Esophagus muscularis mucosa (tissue), 4 donors: Measurements from ENCODE around the gene PLEKHA7. TPM values are rescaled to one million over a fixed set of nuclear protein-coding genes. Genes with fewer than 3 reads are reported as not detected.

ENCODE experiments used
- DNase-seq: peaks from one replicate; pipeline ENCODE4 v3.0.0-alpha.2; 2017; ENCODE audit errors: extremely low spot score
- H3K27ac ChIP-seq, 4 donors: fragments of 200-600 bp; sonication (generic); replicated peaks in 1 of 4; 1 replicate in 3 of 4; 2 replicates in 1 of 4; pipeline ENCODE4 v1.5.1; 2016 to 2019; ENCODE audit warnings: mild to moderate bottlenecking in 1 of 4
- H3K27me3 ChIP-seq, 4 donors: fragments of 200-600 bp; sonication (generic); one replicate each; pipeline versions ENCODE4 v1.5.1 to v1.6.0; 2016 to 2019
- H3K36me3 ChIP-seq, 4 donors: fragments of 200-600 bp; sonication (generic); one replicate each; pipeline ENCODE4 v1.5.1; 2016 to 2019
- H3K4me1 ChIP-seq, 4 donors: fragments of 200-600 bp; sonication (generic); one replicate each; pipeline ENCODE4 v1.5.1; 2016 to 2019
- H3K4me3 ChIP-seq, 4 donors: fragments of 200-600 bp; sonication (generic); 1 replicate in 2 of 4; 2 replicates in 2 of 4; pipeline ENCODE4 v1.5.1; 2016 to 2019; ENCODE audit warnings: mild to moderate bottlenecking in 4 of 4, moderate library complexity in 1 of 4
- H3K9me3 ChIP-seq, 4 donors: fragments of 200-600 bp; sonication (generic); 1 replicate in 3 of 4; 2 replicates in 1 of 4; pipeline ENCODE4 v1.5.1; 2016 to 2019
- EP300 ChIP-seq: sonication (generic); formaldehyde crosslinking; IDR thresholded peaks from one replicate; pipeline ENCODE4 v1.6.1; 2017; ENCODE audit warnings: antibody characterized with exemption
- POLR2A ChIP-seq: fragments of 450-650 bp; IDR thresholded peaks from one replicate; pipeline ENCODE4 v1.6.1; 2017; ENCODE audit warnings: antibody characterized with exemption, moderate library complexity, mild to moderate bottlenecking, low read depth
- POLR2AphosphoS5 ChIP-seq, 2 donors: sonication (generic); formaldehyde crosslinking; IDR thresholded peaks; one replicate each; pipeline ENCODE4 v1.6.1; 2017; ENCODE audit warnings: antibody characterized with exemption in 2 of 2
- WGBS: methylation state at CpG from one replicate; pipeline ENCODE4 v1.1.5; 2018; 5-methylcytosine and 5-hydroxymethylcytosine counted together
- intact Hi-C: fragments of 100-400 bp; cut with DNase I; formaldehyde crosslinking; loops from one replicate; pipeline ENCODE4 v1.15.1; 2023
- total RNA-seq, 4 donors: library from RNA; depleted of rRNA; stranded (reverse); fragments of >200 nt; gene quantifications; one replicate each; pipeline versions ENCODE4 v1.1.0 to v1.2.1, GENCODE V29; 2016
- TF ChIP-seq, protein P1 (sequence below), 3 experiments: fragments of 200-600 bp in 2 of 3; fragments of 450-650 bp in 1 of 3; sonication (generic) in 2 of 3; IDR thresholded peaks; one replicate each; pipeline ENCODE4 v1.5.1; 2017 to 2019; ENCODE audit warnings: antibody characterized with exemption in 3 of 3, mild to moderate bottlenecking in 2 of 3, moderate library complexity in 1 of 3

Gene PLEKHA7
- total RNA-seq, 4 donors from 2014 or later: 5.8 to 9.1 (median 7.7) TPM

DNA sequence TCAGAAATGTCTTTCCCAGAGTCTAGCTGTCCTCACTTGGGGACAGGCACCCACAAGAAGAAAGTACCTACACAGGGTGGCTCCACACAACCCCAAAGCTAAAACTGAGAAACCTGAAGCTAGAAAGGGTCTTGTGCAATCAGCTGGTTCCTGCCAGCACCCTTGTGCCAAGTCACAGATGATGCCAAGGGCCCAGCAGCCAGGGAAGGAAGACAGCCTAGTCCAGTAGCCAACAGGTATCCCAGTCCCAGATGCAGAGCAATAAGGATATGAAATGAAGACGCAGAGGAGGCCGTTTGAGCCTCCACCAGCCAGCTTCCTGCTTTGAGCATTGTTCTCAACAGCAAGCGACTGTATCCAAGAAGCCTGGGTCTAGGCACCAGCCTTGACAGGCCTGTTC lies 6.1 kb downstream of the PLEKHA7 start:
- Histone ChIP-seq H3K4me3 (no peak overlapping the region), H3K4me1 (peaks cover 0 to 7% (median 4%) of the 10 kb centered on the region in 4 donors), H3K27ac (no peak overlapping the region), H3K9me3 (no peaks in the 10 kb centered on the region), H3K36me3 (no peaks in the 10 kb centered on the region), H3K27me3 (peaks cover 0 to 1% (median 0%) of the 10 kb centered on the region in 4 donors)
- no CpG with 5 or more reads among the region's 3 CpGs for WGBS
- TF ChIP-seq, protein P1, sequence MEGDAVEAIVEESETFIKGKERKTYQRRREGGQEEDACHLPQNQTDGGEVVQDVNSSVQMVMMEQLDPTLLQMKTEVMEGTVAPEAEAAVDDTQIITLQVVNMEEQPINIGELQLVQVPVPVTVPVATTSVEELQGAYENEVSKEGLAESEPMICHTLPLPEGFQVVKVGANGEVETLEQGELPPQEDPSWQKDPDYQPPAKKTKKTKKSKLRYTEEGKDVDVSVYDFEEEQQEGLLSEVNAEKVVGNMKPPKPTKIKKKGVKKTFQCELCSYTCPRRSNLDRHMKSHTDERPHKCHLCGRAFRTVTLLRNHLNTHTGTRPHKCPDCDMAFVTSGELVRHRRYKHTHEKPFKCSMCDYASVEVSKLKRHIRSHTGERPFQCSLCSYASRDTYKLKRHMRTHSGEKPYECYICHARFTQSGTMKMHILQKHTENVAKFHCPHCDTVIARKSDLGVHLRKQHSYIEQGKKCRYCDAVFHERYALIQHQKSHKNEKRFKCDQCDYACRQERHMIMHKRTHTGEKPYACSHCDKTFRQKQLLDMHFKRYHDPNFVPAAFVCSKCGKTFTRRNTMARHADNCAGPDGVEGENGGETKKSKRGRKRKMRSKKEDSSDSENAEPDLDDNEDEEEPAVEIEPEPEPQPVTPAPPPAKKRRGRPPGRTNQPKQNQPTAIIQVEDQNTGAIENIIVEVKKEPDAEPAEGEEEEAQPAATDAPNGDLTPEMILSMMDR (IDR thresholded peaks at IDR 0.05): no peak
- TF ChIP-seq EP300: no peak
- TF ChIP-seq POLR2AphosphoS5 (IDR thresholded peaks at IDR 0.05): no peak
- TF ChIP-seq POLR2A: no peak
- no peak for DNase-seq
- intact Hi-C loops: no loop called here

DNA sequence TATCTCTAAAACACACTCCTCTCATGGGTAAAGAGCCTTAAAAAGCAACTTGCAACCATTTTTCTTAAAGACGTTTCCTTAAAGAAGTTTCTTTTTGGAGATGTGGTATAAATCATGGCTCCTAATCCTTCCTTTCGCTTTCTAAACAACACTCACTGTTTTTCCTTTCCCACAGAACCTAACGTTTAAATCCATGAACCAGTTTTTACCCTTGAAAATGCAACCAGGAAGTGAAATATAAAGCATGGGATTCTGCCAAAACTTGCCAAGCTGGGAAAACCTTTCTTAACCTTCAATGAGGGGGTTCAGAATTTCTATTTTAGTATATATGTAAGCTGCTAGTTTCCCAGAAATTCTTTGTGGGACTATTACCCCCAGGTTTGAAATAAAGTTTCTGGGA lies 8.6 kb downstream of the PLEKHA7 start:
- TF ChIP-seq POLR2AphosphoS5 (IDR thresholded peaks at IDR 0.05): no peak
- H3K36me3 ChIP-seq: no peaks in the 10 kb centered on the region
- no peaks in the 10 kb centered on the region for H3K4me1 ChIP-seq
- no peak overlapping the region for H3K4me3 ChIP-seq
- no peaks in the 10 kb centered on the region for H3K9me3 ChIP-seq
- 26% methylated on average over 3 of the region's 3 CpGs for WGBS
- no peak overlapping the region for H3K27ac ChIP-seq
- no peak for DNase-seq
- H3K27me3 ChIP-seq: no peaks in the 10 kb centered on the region
- intact Hi-C loops: no loop called here

DNA sequence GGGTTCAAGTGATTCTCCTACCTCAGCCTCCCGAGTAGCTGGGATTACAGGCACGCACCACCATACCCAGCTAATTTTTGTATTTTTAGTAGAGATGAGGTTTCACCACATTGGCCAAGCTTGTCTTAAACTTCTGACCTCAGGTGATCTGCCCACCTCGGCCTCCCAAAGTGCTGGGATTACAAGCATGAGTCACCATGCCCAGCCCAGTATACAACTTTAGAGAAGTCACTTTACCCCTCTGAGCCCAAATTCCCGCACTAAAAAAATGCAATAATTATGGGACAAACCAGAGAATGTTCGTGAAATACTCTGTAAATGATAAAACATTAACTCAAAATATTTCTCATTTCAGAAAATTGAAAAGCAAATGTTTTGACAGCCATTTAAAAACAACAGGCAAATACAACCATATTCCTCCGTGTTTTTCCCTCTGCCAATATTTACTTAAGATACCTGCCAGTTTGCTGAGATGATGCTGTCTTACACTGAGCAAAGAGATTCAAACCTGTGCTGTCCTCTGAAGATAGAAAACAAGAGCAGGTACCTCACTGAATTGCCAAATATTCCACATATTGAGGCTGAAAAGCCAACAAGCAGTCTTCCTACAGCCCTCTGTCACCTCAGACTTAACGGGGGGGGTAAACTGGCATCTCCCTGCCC lies 9.6 kb downstream of the PLEKHA7 start:
- no peaks in the 10 kb centered on the region for H3K27me3 ChIP-seq
- H3K9me3 ChIP-seq: no peaks in the 10 kb centered on the region
- no peaks in the 10 kb centered on the region for H3K36me3 ChIP-seq
- H3K4me3 ChIP-seq: no peak overlapping the region
- H3K4me1 ChIP-seq: no peaks in the 10 kb centered on the region
- intact Hi-C loops: no loop called here
- 95% methylated on average over 6 of the region's 7 CpGs for WGBS
- no peak overlapping the region for H3K27ac ChIP-seq
- TF ChIP-seq EP300 (no peak), POLR2AphosphoS5 (IDR thresholded peaks at IDR 0.05) (no peak), POLR2A (no peak)
- TF ChIP-seq, protein P1 (IDR thresholded peaks at IDR 0.05): no peak
- no peak for DNase-seq

DNA sequence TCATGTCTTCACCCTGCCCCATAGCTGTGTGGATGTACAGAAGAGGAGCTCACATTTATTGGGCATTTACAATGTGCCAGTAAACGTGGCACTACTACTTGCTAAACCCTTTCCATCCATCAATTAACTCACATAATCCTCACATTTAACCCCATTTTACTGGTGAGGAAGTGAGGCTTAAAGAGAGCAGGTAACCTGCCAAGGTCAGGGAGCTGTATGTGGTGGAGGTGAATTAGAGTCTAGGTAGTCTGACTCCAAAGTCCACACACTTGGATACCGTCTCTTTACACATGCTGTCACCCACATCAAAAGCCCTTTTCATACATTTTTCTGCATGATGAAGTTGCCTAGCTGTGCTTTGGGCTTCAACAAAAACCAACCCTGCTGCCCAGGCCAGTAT lies 10.8 kb downstream of the PLEKHA7 start:
- H3K36me3 ChIP-seq: no peaks in the 10 kb centered on the region
- H3K27me3 ChIP-seq: no peaks in the 10 kb centered on the region
- no peaks in the 10 kb centered on the region for H3K4me1 ChIP-seq
- WGBS: 91% methylated on average over 2 of the region's 2 CpGs
- intact Hi-C loops: no loop called here
- DNase-seq: no peak
- no peak overlapping the region for H3K27ac ChIP-seq
- H3K9me3 ChIP-seq: no peaks in the 10 kb centered on the region
- no peak overlapping the region for H3K4me3 ChIP-seq
- TF ChIP-seq POLR2AphosphoS5 (IDR thresholded peaks at IDR 0.05) (no peak), POLR2A (no peak), EP300 (no peak)
- TF ChIP-seq, protein P1 (IDR thresholded peaks at IDR 0.05): no peak

DNA sequence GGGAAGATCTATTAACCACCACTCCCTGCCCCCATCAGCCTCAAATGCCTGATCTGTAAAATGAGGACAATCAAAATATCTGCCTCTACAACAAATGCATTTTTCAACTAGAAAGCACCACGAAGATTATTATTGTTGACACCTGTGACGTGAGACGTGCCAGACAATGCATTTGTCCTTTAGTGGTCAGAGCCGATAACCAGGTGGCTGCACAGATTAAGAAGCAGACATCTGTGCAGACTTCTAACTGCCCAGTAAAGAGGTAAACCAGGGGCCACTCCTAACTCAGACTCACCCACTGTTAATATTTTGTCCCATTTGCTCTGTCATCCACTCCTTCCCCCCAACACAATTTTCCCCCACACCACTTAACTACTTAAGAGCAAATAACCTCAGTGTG lies 11.7 kb downstream of the PLEKHA7 start:
- TF ChIP-seq, protein P1 (IDR thresholded peaks at IDR 0.05): no peak
- no peak for TF ChIP-seq POLR2AphosphoS5 (IDR thresholded peaks at IDR 0.05)
- TF ChIP-seq POLR2A: no peak
- TF ChIP-seq EP300: no peak
- H3K4me1 ChIP-seq: peaks cover 0 to 5% (median 0%) of the 10 kb centered on the region in 4 donors
- intact Hi-C loops: no loop called here
- no peak overlapping the region for H3K4me3 ChIP-seq
- H3K9me3 ChIP-seq: no peaks in the 10 kb centered on the region
- H3K36me3 ChIP-seq: no peaks in the 10 kb centered on the region
- H3K27me3 ChIP-seq: no peaks in the 10 kb centered on the region
- WGBS: 83% methylated on average over 4 of the region's 4 CpGs
- DNase-seq: no peak
- no peak overlapping the region for H3K27ac ChIP-seq
